CD4-positive, alpha-beta T cell treated with Interleukin-17A for 4 hours (primary cell): ENCODE data around the gene TBX2.
"Not testable (repeated sequence)": the region's sequence is repeated elsewhere in the genome, so short reads cannot be mapped to it uniquely, and the experiment has no call there.

Source experiments
- DNase-seq: peaks from one replicate; pipeline ENCODE4 v3.0.0-alpha.2; 2020; ENCODE audit warnings: mixed read lengths

The TBX2 gene

GRCh38 chr17:61440697-61441096 lies 41.1 kb downstream of the TBX2 start:
- no peak for DNase-seq

GRCh38 chr17:61441507-61441906 lies 41.9 kb downstream of the TBX2 start:
- not testable (repeated sequence) for DNase-seq

GRCh38 chr17:61442136-61442775 lies 42.6 kb downstream of the TBX2 start:
- DNase-seq = no peak

- DNase-seq = no peak
Measured at GRCh38 chr17:61442878-61443474, 43.3 kb downstream of the TBX2 start.

- no peak for DNase-seq
Measured at GRCh38 chr17:61443475-61443882, 43.8 kb downstream of the TBX2 start.

GRCh38 chr17:61444075-61444474 lies 44.4 kb downstream of the TBX2 start:
- DNase-seq = no peak

GRCh38 chr17:61444831-61445230 lies 45.2 kb downstream of the TBX2 start:
- DNase-seq = no peak

GRCh38 chr17:61447358-61447757 lies 47.7 kb downstream of the TBX2 start:
- no peak for DNase-seq

- DNase-seq = no peak
Measured at GRCh38 chr17:61448042-61448441, 48.4 kb downstream of the TBX2 start.

GRCh38 chr17:61449140-61449539 lies 49.5 kb downstream of the TBX2 start:
- DNase-seq = not testable (repeated sequence)

GRCh38 chr17:61449707-61450640 lies 50.3 kb downstream of the TBX2 start:
- no peak for DNase-seq

- no peak for DNase-seq
Measured at GRCh38 chr17:61450641-61451537, 51.2 kb downstream of the TBX2 start.

GRCh38 chr17:61451538-61452300 lies 52.1 kb downstream of the TBX2 start:
- DNase-seq = no peak

- DNase-seq = no peak
Measured at GRCh38 chr17:61452301-61453290, 53.0 kb downstream of the TBX2 start, which contains the start of gene TBX4. TBX4 (plus strand) TSS chr17:61452422; CDS start chr17:61456491, 4,069 bp downstream.

GRCh38 chr17:61453566-61454380 lies 54.1 kb downstream of the TBX2 start:
- DNase-seq = no peak

- no peak for DNase-seq
Measured at GRCh38 chr17:61454381-61455323, 55.0 kb downstream of the TBX2 start.

GRCh38 chr17:61455324-61456060 lies 55.8 kb downstream of the TBX2 start:
- no peak for DNase-seq
